H1 (cell line): ENCODE results near the gene GAP43. TPM values are rescaled to one million over a fixed set of nuclear protein-coding genes. Genes with fewer than 3 reads are reported as not detected.

Experiments used
- CTCF ChIA-PET: fragments of 300-600 bp; sonication (Branson Sonifier 250); formaldehyde crosslinking; loops from one replicate; lab custom pipeline; 2021; ENCODE audit not compliant: partially characterized antibody; lab: Charles Lee
- POLR2A ChIA-PET: fragments of 300-600 bp; sonication (Branson Sonifier 250); formaldehyde crosslinking; loops from one replicate; lab custom pipeline; 2021; ENCODE audit warnings: inconsistent platforms; ENCODE audit not compliant: partially characterized antibody; lab: Charles Lee
- DNase-seq, 2 experiments: peaks; one replicate each; pipeline versions ENCODE4 v3.0.0 to v3.0.0-alpha.2; 2010 to 2022; ENCODE audit warnings: low spot score in 2 of 2, low read depth in 1 of 2, mixed read lengths in 1 of 2
- FAIRE-seq: peaks from 2 replicates; lab custom pipeline; 2011; peaks lifted over from hg19 to GRCh38; lab: Jason Lieb, UNC
- H2AFZ ChIP-seq: 2 replicates; pipeline ENCODE4 v1.8.1; 2012; ENCODE audit warnings: low read length, inconsistent platforms
- H2AK5ac ChIP-seq: 2 replicates; pipeline ENCODE4 v1.6.1; 2013; ENCODE audit warnings: low read depth, low read length
- H2BK120ac ChIP-seq: replicated peaks from 2 replicates; pipeline ENCODE3; 2013; ENCODE audit warnings: low read depth, low read length, inconsistent platforms
- H2BK12ac ChIP-seq: 2 replicates; pipeline ENCODE4 v1.6.1; 2013; ENCODE audit warnings: low read depth, low read length
- H2BK15ac ChIP-seq: 2 replicates; pipeline ENCODE4 v1.6.1; 2013; ENCODE audit warnings: low read length
- H2BK20ac ChIP-seq: 2 replicates; pipeline ENCODE4 v1.6.1; 2013; ENCODE audit warnings: low read length
- H2BK5ac ChIP-seq: 2 replicates; pipeline ENCODE4 v1.6.1; 2013; ENCODE audit warnings: low read depth, low read length
- H3K14ac ChIP-seq: 2 replicates; pipeline ENCODE4 v1.6.1; 2013; ENCODE audit warnings: inconsistent platforms; ENCODE audit not compliant: insufficient read length
- H3K18ac ChIP-seq: 2 replicates; pipeline ENCODE4 v1.6.1; 2013; ENCODE audit warnings: low read length; ENCODE audit errors: extremely low read depth
- H3K23ac ChIP-seq: 2 replicates; pipeline ENCODE4 v1.6.1; 2013; ENCODE audit warnings: inconsistent platforms; ENCODE audit not compliant: insufficient read length
- H3K23me2 ChIP-seq: 2 replicates; pipeline ENCODE4 v1.6.1; 2013; ENCODE audit warnings: low read depth, low read length
- H3K27ac ChIP-seq: 2 replicates; pipeline ENCODE4 v1.6.1; 2011; ENCODE audit warnings: low read depth, low read length, inconsistent platforms
- H3K27me3 ChIP-seq, 4 experiments: replicated peaks in 1 of 4; 1 replicate in 1 of 4; 2 replicates in 3 of 4; pipeline versions ENCODE4 v1.6.1 to v1.8.1; 2011 to 2013; ENCODE audit warnings: low read length in 3 of 4, mild to moderate bottlenecking in 3 of 4, inconsistent platforms in 2 of 4, mixed read lengths in 2 of 4, moderate library complexity in 1 of 4; ENCODE audit not compliant: control insufficient read depth in 3 of 4, insufficient read depth in 3 of 4; ENCODE audit errors: extremely low read depth in 1 of 4
- H3K36me3 ChIP-seq, 4 experiments: 2 replicates each; pipeline versions ENCODE4 v1.6.1 to v1.8.1; 2011 to 2013; ENCODE audit warnings: mild to moderate bottlenecking in 4 of 4, low read length in 3 of 4, moderate library complexity in 2 of 4, control low read depth in 1 of 4, inconsistent platforms in 1 of 4; ENCODE audit not compliant: insufficient read depth in 4 of 4, control insufficient read depth in 2 of 4
- H3K4ac ChIP-seq: replicated peaks from 2 replicates; pipeline ENCODE3; 2013; ENCODE audit warnings: low read length, low read depth, mixed read lengths, inconsistent platforms; ENCODE audit not compliant: insufficient read length
- H3K4me1 ChIP-seq, 4 experiments: replicated peaks in 1 of 4; 1 replicate in 1 of 4; 2 replicates in 3 of 4; pipeline versions ENCODE4 v1.6.1 to v1.8.1; 2011 to 2013; ENCODE audit warnings: low read length in 3 of 4, inconsistent platforms in 2 of 4, mixed read lengths in 1 of 4; ENCODE audit not compliant: insufficient read depth in 4 of 4, control insufficient read depth in 3 of 4
- H3K4me2 ChIP-seq, 2 experiments: 2 replicates each; pipeline versions ENCODE4 v1.6.1 to v1.8.1; 2011 to 2013; ENCODE audit warnings: low read depth in 2 of 2, low read length in 2 of 2, control low read depth in 1 of 2, inconsistent platforms in 1 of 2, mild to moderate bottlenecking in 1 of 2; ENCODE audit not compliant: insufficient read depth in 1 of 2
- H3K4me3 ChIP-seq, 4 experiments: fragments of 200-600, 300-600 bp in 1 of 4; sonication (generic), shearing (Covaris generic), sonication (Bioruptor Twin) in 1 of 4; 2 replicates each; pipeline versions ENCODE4 v1.5.1 to v1.8.1; 2011 to 2016; ENCODE audit warnings: low read length in 4 of 4, low read depth in 3 of 4, control low read depth in 2 of 4, inconsistent platforms in 2 of 4, mild to moderate bottlenecking in 2 of 4, mixed read lengths in 1 of 4, moderate library complexity in 1 of 4; ENCODE audit not compliant: insufficient read depth in 2 of 4; ENCODE audit errors: extremely low read depth in 1 of 4
- H3K56ac ChIP-seq: replicated peaks from 2 replicates; pipeline ENCODE3; 2013; ENCODE audit warnings: low read depth, mild to moderate bottlenecking, mixed read lengths, low read length, inconsistent platforms; ENCODE audit not compliant: insufficient read length
- H3K79me1 ChIP-seq: 2 replicates; pipeline ENCODE4 v1.6.1; 2013; ENCODE audit warnings: low read depth, low read length, control low read depth
- H3K79me2 ChIP-seq, 2 experiments: 2 replicates each; pipeline versions ENCODE4 v1.6.1 to v1.8.1; 2012 to 2013; ENCODE audit warnings: low read length in 2 of 2, mild to moderate bottlenecking in 2 of 2, inconsistent platforms in 1 of 2; ENCODE audit not compliant: insufficient read depth in 2 of 2, control insufficient read depth in 1 of 2
- H3K9ac ChIP-seq, 4 experiments: replicated peaks in 1 of 4; 1 replicate in 1 of 4; 2 replicates in 3 of 4; pipeline versions ENCODE4 v1.6.1 to v1.8.1; 2011 to 2013; ENCODE audit warnings: low read depth in 3 of 4, low read length in 3 of 4, control low read depth in 2 of 4, mild to moderate bottlenecking in 2 of 4, moderate library complexity in 2 of 4, inconsistent platforms in 1 of 4; ENCODE audit errors: extremely low read depth in 1 of 4
- H3K9me3 ChIP-seq, 2 experiments: 2 replicates each; pipeline versions ENCODE4 v1.6.1 to v1.8.1; 2012 to 2013; ENCODE audit warnings: mild to moderate bottlenecking in 2 of 2, moderate library complexity in 2 of 2, control low read depth in 1 of 2, inconsistent platforms in 1 of 2, low read depth in 1 of 2, low read length in 1 of 2, mixed read lengths in 1 of 2; ENCODE audit not compliant: insufficient read depth in 2 of 2
- H4K20me1 ChIP-seq, 2 experiments: replicated peaks in 1 of 2; 2 replicates each; pipeline versions ENCODE3 to v1.8.1; 2011 to 2013; ENCODE audit warnings: inconsistent platforms in 2 of 2, low read length in 2 of 2, mild to moderate bottlenecking in 1 of 2; ENCODE audit not compliant: insufficient read depth in 2 of 2, control insufficient read depth in 1 of 2
- H4K5ac ChIP-seq: 2 replicates; pipeline ENCODE4 v1.6.1; 2013; ENCODE audit warnings: low read length, low read depth, mixed read lengths, inconsistent platforms; ENCODE audit not compliant: insufficient read length
- H4K8ac ChIP-seq: 2 replicates; pipeline ENCODE4 v1.8.0; 2013; ENCODE audit warnings: mild to moderate bottlenecking, moderate library complexity, low read length, inconsistent platforms; ENCODE audit not compliant: insufficient read depth; ENCODE audit errors: extremely low read depth
- H4K91ac ChIP-seq: replicated peaks from 2 replicates; pipeline ENCODE3; 2013; ENCODE audit warnings: low read length, mixed read lengths, inconsistent platforms; ENCODE audit not compliant: insufficient read length
- BRCA1 ChIP-seq: IDR thresholded peaks from 2 replicates; pipeline ENCODE4 v1.6.1; 2012; ENCODE audit warnings: low read depth, low read length, improper control_type of control experiment
- CBX8 ChIP-seq: fragments of 300-800, 300-1000 bp; sonication (generic); IDR thresholded peaks from 2 replicates; pipeline ENCODE4 v1.7.1; 2016; ENCODE audit warnings: low read depth, low read length, borderline replicate concordance
- CHD1 ChIP-seq: IDR thresholded peaks from 2 replicates; pipeline ENCODE4 v1.6.1; 2012; ENCODE audit warnings: low read depth, low read length, improper control_type of control experiment
- HDAC2 ChIP-seq, 2 experiments: fragments of 300-600 bp in 1 of 2; sonication (generic) in 1 of 2; IDR thresholded peaks; 2 replicates each; pipeline ENCODE4 v1.6.1; 2011 to 2012; ENCODE audit warnings: low read depth in 2 of 2, low read length in 2 of 2, mild to moderate bottlenecking in 2 of 2, moderate library complexity in 2 of 2, borderline replicate concordance in 1 of 2, inconsistent platforms in 1 of 2
- JUN ChIP-seq: IDR thresholded peaks from 2 replicates; pipeline ENCODE4 v1.6.1; 2011; ENCODE audit warnings: low read depth, mild to moderate bottlenecking, improper control_type of control experiment, low read length
- KDM5A ChIP-seq: fragments of 200-600 bp; IDR thresholded peaks from 2 replicates; pipeline ENCODE4 v1.7.1; 2012; ENCODE audit warnings: mild to moderate bottlenecking, low read length, inconsistent platforms, mixed read lengths
- POU5F1 ChIP-seq: IDR thresholded peaks from 2 replicates; pipeline ENCODE4 v1.6.1; 2011; ENCODE audit warnings: low read depth, mild to moderate bottlenecking, low read length, moderate library complexity
- RNF2 ChIP-seq: fragments of 200-900, 300-1000 bp; sonication (generic); IDR thresholded peaks from 2 replicates; pipeline ENCODE4 v1.7.1; 2016; ENCODE audit warnings: borderline replicate concordance, low read depth, mild to moderate bottlenecking, antibody characterized with exemption, low read length; ENCODE audit not compliant: poor library complexity, severe bottlenecking; ENCODE audit errors: missing control alignments
- SIX5 ChIP-seq: IDR thresholded peaks from 2 replicates; pipeline ENCODE4 v1.6.1; 2011; ENCODE audit warnings: mild to moderate bottlenecking, low read depth, low read length
- SP1 ChIP-seq: IDR thresholded peaks from 2 replicates; pipeline ENCODE4 v1.6.1; 2011; ENCODE audit warnings: low read depth, low read length
- SP4 ChIP-seq: IDR thresholded peaks from 2 replicates; pipeline ENCODE4 v1.6.1; 2012; ENCODE audit warnings: low read length, inconsistent platforms
- SRF ChIP-seq: IDR thresholded peaks from 2 replicates; pipeline ENCODE4 v1.6.1; 2011; ENCODE audit warnings: mild to moderate bottlenecking, low read depth, low read length, moderate library complexity
- TAF1 ChIP-seq: IDR thresholded peaks from 2 replicates; pipeline ENCODE4 v1.6.1; 2011; ENCODE audit warnings: mild to moderate bottlenecking, low read depth, low read length
- TAF7 ChIP-seq: optimal IDR thresholded peaks from 2 replicates; pipeline ENCODE3; 2011; ENCODE audit warnings: low read depth, mild to moderate bottlenecking, inconsistent platforms, low read length, moderate library complexity, borderline replicate concordance
- WGBS, 2 experiments: shearing (Covaris generic) in 1 of 2; methylation state at CpG; one replicate each; pipeline versions ENCODE4 v1.1.6 to v1.1.7; 2013 to 2015; ENCODE audit warnings: low lambda C conversion rate in 2 of 2, mixed read lengths in 2 of 2, inconsistent platforms in 1 of 2, low coverage in 1 of 2, missing lambda C conversion rate in 1 of 2; ENCODE audit not compliant: insufficient replicate concordance in 2 of 2, insufficient coverage in 1 of 2, insufficient read length in 1 of 2; ENCODE audit errors: extremely low coverage in 1 of 2, missing lambda C conversion rate in 1 of 2; 5-methylcytosine and 5-hydroxymethylcytosine counted together
- polyA plus RNA-seq, 7 experiments: library from polyadenylated mRNA; depleted of rRNA in 3 of 7; stranded (reverse) in 5 of 7; unstranded in 2 of 7; fragments of >200 nt in 5 of 7; fragments of 200-250 nt in 2 of 7; gene quantifications; 1 replicate in 5 of 7; 2 replicates in 1 of 7; 4 replicates in 1 of 7; pipeline versions ENCODE4 v1.2.1 to v1.2.3, GENCODE V29; 2011 to 2013; ENCODE audit warnings: missing spikeins in 2 of 7, mixed read lengths in 2 of 7
- total RNA-seq: library from RNA; stranded (reverse); fragmentation: NEBNext Ultra II Directional; extraction: Animal tissue kit (Norgen Biotek cat#: 25700); gene quantifications from 2 replicates; pipeline ENCODE4 v1.2.1, GENCODE V29; 2021
- TF ChIP-seq, protein P1 (sequence below): IDR thresholded peaks from 2 replicates; pipeline ENCODE4 v1.6.1; 2012; ENCODE audit warnings: inconsistent platforms

GAP43 gene
- total and polyA plus RNA-seq, 2 of the 8 experiments (the other 6 are each of a cell fraction or from before 2014, with no cell fraction given): 11.2 to 21.9 TPM

DNA sequence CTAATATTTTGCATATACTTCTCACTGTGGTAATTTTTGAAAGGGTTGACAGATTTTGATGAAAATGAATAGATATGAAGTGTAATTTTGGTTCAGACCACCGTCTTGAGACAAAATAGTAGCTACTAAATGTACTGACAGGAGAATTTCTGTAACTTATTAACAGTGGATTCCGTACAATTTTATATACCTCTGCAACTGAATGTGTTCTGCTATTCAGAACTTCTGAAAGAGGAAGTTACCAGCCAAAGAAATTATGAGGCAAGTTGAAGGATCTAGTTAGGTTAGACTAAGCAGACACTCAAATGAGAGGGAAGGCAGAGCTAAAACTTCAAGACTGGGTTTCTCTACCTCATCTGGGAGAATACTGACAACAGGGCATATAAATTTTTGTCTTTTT, 29.4 kb downstream of the GAP43 start:
- no peak overlapping the region for H2AK5ac ChIP-seq
- no peaks in the 10 kb centered on the region for H3K79me1 ChIP-seq
- H3K9ac ChIP-seq: no peak overlapping the region
- CTCF ChIA-PET: interaction anchor here (0.9 kb wide), 1 partner anchor 138 kb away, joined by 3 read pairs; no protein-coding TSS in a partner anchor
- H3K4ac ChIP-seq: no peak overlapping the region
- no peak overlapping the region for H4K8ac ChIP-seq
- no peaks in the 10 kb centered on the region for H3K23me2 ChIP-seq
- H4K5ac ChIP-seq: no peak overlapping the region
- no peak overlapping the region for H3K27ac ChIP-seq
- no peak overlapping the region for H2BK12ac ChIP-seq
- peaks cover 0 to under 1% (median under 1%) of the 10 kb centered on the region in 4 experiments; a peak in 2 of 7 replicates for H3K4me1 ChIP-seq
- H3K27me3 ChIP-seq: no peaks in the 10 kb centered on the region
- no peak overlapping the region for H2AFZ ChIP-seq
- no peak overlapping the region for H3K4me2 ChIP-seq
- FAIRE-seq (no peak), DNase-seq (no peak)
- H2BK20ac ChIP-seq: no peak overlapping the region
- no peaks in the 10 kb centered on the region for H4K20me1 ChIP-seq
- H3K56ac ChIP-seq: no peak overlapping the region
- H3K79me2 ChIP-seq: no peaks in the 10 kb centered on the region
- no peak overlapping the region for H2BK120ac ChIP-seq
- no peaks in the 10 kb centered on the region for H3K9me3 ChIP-seq
- H3K18ac ChIP-seq: no peak overlapping the region
- H3K4me3 ChIP-seq: no peak overlapping the region
- no peak overlapping the region for H2BK5ac ChIP-seq
- H3K36me3 ChIP-seq: no peaks in the 10 kb centered on the region
- H4K91ac ChIP-seq: no peak overlapping the region
- POLR2A ChIA-PET: no interaction called here
- H3K14ac ChIP-seq: no peak overlapping the region
- H3K23ac ChIP-seq: no peak overlapping the region
- no peak overlapping the region for H2BK15ac ChIP-seq
- 90% methylated on average over 2 of the region's 2 CpGs; no CpG with 5 or more reads in 1 of the 2 experiments for WGBS, 2 experiments
- TF ChIP-seq BRCA1 (no peak), CBX8 (no peak), SP1 (no peak), SRF (no peak), SP4 (no peak), JUN (no peak), SIX5 (no peak), KDM5A (no peak), CHD1 (no peak), TAF7 (no peak), TAF1 (no peak), HDAC2 (IDR thresholded peaks at IDR 0.05; ENCODE audit: borderline replicate concordance in 1 of 2, low read depth in 2 of 2, low read length in 2 of 2) (no peak), RNF2 (no peak), POU5F1 (no peak)
- TF ChIP-seq, protein P1, sequence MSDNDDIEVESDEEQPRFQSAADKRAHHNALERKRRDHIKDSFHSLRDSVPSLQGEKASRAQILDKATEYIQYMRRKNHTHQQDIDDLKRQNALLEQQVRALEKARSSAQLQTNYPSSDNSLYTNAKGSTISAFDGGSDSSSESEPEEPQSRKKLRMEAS: no peak
